ENCODE results near the gene JAG2.

The JAG2 gene

GRCh38 chr14:105168496-105168978 lies at the start of gene JAG2:
Gene JAG2 (minus strand): TSS chr14:105168776. CDS start chr14:105168420, 356 bp downstream.
- DNase-seq (ENCODE audit: low read depth, low spot score) = no peak

DNA sequence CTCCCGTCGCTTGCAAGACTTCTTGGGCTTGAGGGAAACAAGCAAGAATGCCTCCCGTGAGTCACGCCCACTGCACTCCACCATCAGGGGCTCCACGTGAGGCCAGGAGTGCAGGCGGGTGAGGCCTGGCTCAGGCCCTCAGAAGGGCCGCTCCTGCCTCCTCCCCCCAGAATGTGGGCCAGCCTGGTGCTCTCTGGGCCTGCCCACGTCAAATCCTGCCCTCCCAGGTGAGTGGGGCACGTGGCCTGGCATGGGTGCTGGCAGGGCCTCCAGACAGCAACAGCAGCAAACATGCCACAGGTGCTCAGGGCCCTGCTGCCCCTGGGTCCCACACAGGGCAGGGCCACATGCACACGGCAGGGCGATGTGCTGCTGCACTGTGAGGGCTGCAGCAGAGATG lies 49.2 kb upstream of the JAG2 start:
- DNase-seq (ENCODE audit: low read depth, low spot score) = no peak

- DNase-seq (ENCODE audit: low read depth, low spot score) = no peak
Observed at GRCh38 chr14:105216490-105217247, 48.1 kb upstream of the JAG2 start.

GRCh38 chr14:105215602-105216001 lies 47.0 kb upstream of the JAG2 start:
- no peak for DNase-seq (ENCODE audit: low read depth, low spot score)

GRCh38 chr14:105214324-105214915 lies 45.8 kb upstream of the JAG2 start:
- no peak for DNase-seq (ENCODE audit: low read depth, low spot score)

DNA sequence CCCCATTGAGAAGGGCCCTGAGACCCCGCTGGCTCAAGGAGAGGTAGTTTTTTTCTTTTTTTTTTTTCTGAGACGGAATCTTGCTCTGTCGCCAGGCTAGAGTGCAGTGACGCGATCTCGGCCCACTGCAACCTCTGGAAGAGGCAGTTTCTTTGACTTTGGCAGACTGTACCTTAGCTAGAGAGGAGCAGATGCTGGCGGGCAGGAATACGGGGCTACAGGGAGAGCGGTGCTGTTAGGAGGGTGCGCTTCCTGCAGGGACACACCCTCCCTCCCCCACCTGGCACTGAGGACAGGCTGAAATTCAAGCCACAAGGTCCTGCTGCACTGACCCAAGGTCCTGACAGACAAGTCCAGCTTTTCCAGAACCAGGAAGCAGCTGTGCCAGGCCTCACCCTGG lies 44.8 kb upstream of the JAG2 start:
- DNase-seq (ENCODE audit: low read depth, low spot score) = no peak

- no peak for DNase-seq (ENCODE audit: low read depth, low spot score)
Observed at GRCh38 chr14:105212541-105213300, 44.1 kb upstream of the JAG2 start.

GRCh38 chr14:105211758-105212089 lies 43.1 kb upstream of the JAG2 start:
- no peak for DNase-seq (ENCODE audit: low read depth, low spot score)

DNA sequence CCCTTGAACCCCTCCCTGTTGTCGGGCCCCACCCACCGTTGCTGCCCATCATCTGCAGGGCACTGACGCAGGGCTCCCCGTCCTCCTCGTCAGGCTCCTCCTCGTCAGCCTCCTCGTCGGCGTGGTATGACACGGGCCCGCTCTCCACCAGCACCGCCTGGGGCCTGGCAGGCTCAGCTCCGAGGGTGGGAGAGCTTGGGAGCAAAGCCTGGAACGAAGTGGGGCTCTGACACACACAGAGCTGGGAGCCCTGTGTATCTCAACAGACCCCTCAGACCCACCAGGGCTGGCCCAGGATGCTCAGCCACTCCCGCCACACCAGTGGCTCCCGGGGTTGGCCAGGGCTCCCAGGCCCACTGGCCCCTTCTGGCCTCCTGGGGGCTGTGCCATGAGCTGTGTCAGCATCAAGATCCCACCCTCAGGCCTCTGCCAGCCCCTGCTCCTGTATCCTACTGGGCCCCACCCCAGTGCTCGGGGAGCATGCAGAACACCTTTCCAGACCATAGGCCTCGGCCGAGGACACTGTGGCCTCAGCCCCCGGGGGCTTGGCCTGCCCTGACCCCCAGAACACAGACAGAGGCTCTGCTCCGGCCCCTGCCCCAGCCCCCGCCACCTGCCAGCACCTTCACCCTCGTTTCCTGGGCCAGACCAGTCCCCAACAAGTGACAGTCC lies 42.6 kb upstream of the JAG2 start:
- no peak for DNase-seq (ENCODE audit: low read depth, low spot score)

DNA sequence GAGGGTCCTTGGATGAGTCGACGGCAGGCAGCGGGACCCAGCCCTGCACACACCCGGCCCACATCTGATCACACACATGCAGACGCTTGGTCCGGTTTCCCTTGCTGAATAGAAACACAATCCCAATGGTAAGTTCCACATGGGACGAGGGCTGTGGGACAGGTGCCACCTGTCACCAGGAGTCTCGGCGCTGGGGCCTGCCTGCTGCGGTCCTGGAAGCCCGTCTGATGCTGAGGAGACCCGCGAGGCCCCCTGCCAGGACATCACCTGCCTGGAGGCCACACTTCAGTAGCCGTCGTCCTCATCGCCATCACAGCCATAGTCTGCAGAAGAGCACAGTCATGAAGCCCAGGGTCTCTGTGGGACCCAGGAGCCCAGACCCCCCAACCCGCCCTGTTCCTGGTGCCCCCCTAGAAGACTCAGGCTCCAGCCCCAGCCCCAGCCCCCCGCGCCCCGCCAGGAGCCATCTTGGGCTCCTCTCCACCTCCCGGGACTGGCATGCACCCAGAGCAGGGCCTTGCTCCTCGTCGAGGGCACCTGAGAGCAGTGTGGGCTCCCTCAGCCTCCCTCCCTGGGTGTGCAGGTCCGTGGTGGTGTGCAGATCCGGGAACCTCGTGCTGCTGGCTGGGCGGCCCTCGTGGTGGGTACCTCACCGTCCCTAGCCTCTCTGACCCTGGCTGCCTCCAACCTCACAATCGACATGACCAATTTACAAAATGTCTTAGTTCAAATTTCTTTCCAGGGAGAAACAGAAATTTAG lies 41.9 kb upstream of the JAG2 start:
- no peak for DNase-seq (ENCODE audit: low read depth, low spot score)

GRCh38 chr14:105209646-105210045 lies 41.1 kb upstream of the JAG2 start:
- DNase-seq (ENCODE audit: low read depth, low spot score) = no peak

DNA sequence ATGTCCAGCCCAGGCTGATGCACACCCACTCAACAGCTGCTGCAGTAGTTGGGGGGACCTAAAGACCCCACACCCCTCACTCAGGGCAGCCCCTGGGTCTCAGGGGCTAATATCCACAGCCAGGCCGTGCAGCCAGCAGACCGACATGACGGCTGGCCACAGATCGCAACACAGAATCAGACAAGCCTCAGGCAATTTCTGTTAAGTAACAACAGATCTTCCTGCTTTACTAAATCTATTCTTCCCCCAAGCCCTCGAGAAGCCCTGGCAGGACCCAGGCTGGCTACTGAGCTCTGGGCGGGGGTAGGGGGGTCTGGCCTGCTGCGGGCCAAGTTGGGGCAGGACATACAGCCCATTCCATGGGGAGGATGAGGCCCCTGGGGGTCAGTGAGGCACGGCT lies 40.5 kb upstream of the JAG2 start:
- no peak for DNase-seq (ENCODE audit: low read depth, low spot score)

DNA sequence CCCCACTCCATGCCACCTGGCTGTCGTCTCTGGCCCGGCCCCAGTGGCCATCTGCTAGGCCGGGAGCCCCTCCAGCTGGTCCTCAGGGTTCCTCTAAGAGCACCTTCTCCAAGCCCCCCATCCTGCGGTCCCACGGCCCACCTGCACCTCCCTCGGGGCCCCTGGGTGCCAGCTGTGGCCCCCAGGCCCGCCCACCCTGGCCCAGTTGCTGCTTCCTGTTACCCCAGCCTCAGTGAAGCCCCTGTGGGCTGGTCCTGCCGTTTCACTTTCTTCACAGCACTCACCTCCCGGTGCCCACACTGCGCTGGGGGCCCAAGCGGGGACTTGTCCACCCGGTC lies 40.1 kb upstream of the JAG2 start:
- DNase-seq (ENCODE audit: low read depth, low spot score) = no peak

GRCh38 chr14:105207996-105208737 lies 39.6 kb upstream of the JAG2 start:
- DNase-seq (ENCODE audit: low read depth, low spot score) = no peak

GRCh38 chr14:105207460-105207901 lies 38.9 kb upstream of the JAG2 start:
- DNase-seq (ENCODE audit: low read depth, low spot score) = no peak

GRCh38 chr14:105206873-105207272 lies 38.3 kb upstream of the JAG2 start:
- DNase-seq (ENCODE audit: low read depth, low spot score) = no peak

GRCh38 chr14:105205673-105206208 lies 37.2 kb upstream of the JAG2 start:
- no peak for DNase-seq (ENCODE audit: low read depth, low spot score)

GRCh38 chr14:105204931-105205672 lies 36.5 kb upstream of the JAG2 start:
- no peak for DNase-seq (ENCODE audit: low read depth, low spot score)

GRCh38 chr14:105204206-105204930 lies 35.8 kb upstream of the JAG2 start:
- DNase-seq (ENCODE audit: low read depth, low spot score) = no peak
